ENCODE results near the gene PTPRG.

PTPRG gene

DNA sequence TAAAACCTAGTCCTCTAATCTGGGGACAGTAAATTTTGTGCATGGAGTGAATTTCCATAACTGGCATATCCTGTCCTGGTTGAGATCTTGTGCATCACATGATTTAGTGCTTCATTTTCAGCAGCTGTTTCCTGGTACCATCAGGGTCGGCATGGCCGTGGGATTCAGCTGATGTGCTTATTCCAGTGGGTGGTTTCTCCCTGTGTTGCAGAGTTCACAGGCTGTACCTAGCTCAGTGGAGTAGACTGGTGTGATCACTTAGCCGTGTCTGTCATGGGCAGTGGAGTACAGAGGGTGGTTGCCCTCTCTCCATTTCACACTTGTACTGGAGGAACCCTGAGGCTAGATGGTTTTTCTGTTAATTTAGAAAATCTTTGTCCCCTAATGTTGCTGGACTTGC, 228.5 kb downstream of the PTPRG start:
- Histone ChIP-seq H3K4me1 (ENCODE audit: control insufficient read depth, low read length) (no peaks in the 10 kb centered on the region), H3K27me3 (ENCODE audit: control insufficient read depth, low read length) (peaks cover 7% of the 10 kb centered on the region; the same call in 1 of the 2 replicates), H3K9me3 (ENCODE audit: control insufficient read depth, insufficient read depth, low read length) (no peaks in the 10 kb centered on the region), H3K9me2 (replicated peaks; ENCODE audit: control insufficient read depth, low read length) (no peaks in the 10 kb centered on the region), H3K27ac (ENCODE audit: low read depth, low read length) (no peak overlapping the region), H4K20me1 (ENCODE audit: control insufficient read depth, insufficient read depth, low read depth, low read length) (no peaks in the 10 kb centered on the region), H3K79me2 (ENCODE audit: control insufficient read depth, low read length) (no peaks in the 10 kb centered on the region), H3F3A (ENCODE audit: control insufficient read depth, insufficient read depth) (no peaks in the 10 kb centered on the region), H3K4me3 (ENCODE audit: low read length) (no peak overlapping the region), H3K4me2 (ENCODE audit: low read length) (no peak overlapping the region), H3K36me3 (ENCODE audit: control insufficient read depth, low read length) (no peaks in the 10 kb centered on the region)
- TF ChIP-seq EZH2phosphoT487 (IDR thresholded peaks at IDR 0.05; ENCODE audit: borderline replicate concordance, low read length): no peak
- TF ChIP-seq, protein P1, sequence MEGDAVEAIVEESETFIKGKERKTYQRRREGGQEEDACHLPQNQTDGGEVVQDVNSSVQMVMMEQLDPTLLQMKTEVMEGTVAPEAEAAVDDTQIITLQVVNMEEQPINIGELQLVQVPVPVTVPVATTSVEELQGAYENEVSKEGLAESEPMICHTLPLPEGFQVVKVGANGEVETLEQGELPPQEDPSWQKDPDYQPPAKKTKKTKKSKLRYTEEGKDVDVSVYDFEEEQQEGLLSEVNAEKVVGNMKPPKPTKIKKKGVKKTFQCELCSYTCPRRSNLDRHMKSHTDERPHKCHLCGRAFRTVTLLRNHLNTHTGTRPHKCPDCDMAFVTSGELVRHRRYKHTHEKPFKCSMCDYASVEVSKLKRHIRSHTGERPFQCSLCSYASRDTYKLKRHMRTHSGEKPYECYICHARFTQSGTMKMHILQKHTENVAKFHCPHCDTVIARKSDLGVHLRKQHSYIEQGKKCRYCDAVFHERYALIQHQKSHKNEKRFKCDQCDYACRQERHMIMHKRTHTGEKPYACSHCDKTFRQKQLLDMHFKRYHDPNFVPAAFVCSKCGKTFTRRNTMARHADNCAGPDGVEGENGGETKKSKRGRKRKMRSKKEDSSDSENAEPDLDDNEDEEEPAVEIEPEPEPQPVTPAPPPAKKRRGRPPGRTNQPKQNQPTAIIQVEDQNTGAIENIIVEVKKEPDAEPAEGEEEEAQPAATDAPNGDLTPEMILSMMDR (IDR thresholded peaks at IDR 0.05; ENCODE audit: low read depth, low read length, poor library complexity, severe bottlenecking): no peak

DNA sequence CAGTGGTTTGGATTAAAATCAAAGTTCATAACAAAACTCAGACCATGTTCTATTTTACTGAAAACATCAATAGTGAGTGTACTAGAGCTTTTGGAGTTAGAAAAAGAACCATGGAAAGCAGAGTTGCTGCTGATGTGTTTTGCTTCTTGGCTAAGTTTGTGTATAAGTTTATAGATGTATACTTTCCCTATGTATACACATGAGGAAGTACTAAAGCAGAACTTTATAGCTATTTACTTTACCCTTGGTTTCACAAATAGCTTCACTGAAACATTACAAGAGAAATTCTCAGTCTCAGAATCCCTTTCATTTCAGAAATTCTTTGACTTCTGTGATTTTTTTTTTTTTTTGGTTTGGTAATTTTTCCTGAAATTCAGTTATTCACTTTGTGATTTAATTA, 229.0 kb downstream of the PTPRG start:
- Histone ChIP-seq H3K9me3 (ENCODE audit: control insufficient read depth, insufficient read depth, low read length) (no peaks in the 10 kb centered on the region), H3F3A (ENCODE audit: control insufficient read depth, insufficient read depth) (no peaks in the 10 kb centered on the region), H4K20me1 (ENCODE audit: control insufficient read depth, insufficient read depth, low read depth, low read length) (no peaks in the 10 kb centered on the region), H3K27me3 (ENCODE audit: control insufficient read depth, low read length) (peaks cover 7% of the 10 kb centered on the region; the same call in 1 of the 2 replicates), H3K4me1 (ENCODE audit: control insufficient read depth, low read length) (no peaks in the 10 kb centered on the region), H3K27ac (ENCODE audit: low read depth, low read length) (no peak overlapping the region), H3K4me2 (ENCODE audit: low read length) (no peak overlapping the region), H3K79me2 (ENCODE audit: control insufficient read depth, low read length) (no peaks in the 10 kb centered on the region), H3K4me3 (ENCODE audit: low read length) (no peak overlapping the region), H3K9me2 (replicated peaks; ENCODE audit: control insufficient read depth, low read length) (no peaks in the 10 kb centered on the region), H3K36me3 (ENCODE audit: control insufficient read depth, low read length) (no peaks in the 10 kb centered on the region)
- TF ChIP-seq, protein P1 (IDR thresholded peaks at IDR 0.05; ENCODE audit: low read depth, low read length, poor library complexity, severe bottlenecking): no peak
- TF ChIP-seq EZH2phosphoT487 (IDR thresholded peaks at IDR 0.05; ENCODE audit: borderline replicate concordance, low read length): no peak

DNA sequence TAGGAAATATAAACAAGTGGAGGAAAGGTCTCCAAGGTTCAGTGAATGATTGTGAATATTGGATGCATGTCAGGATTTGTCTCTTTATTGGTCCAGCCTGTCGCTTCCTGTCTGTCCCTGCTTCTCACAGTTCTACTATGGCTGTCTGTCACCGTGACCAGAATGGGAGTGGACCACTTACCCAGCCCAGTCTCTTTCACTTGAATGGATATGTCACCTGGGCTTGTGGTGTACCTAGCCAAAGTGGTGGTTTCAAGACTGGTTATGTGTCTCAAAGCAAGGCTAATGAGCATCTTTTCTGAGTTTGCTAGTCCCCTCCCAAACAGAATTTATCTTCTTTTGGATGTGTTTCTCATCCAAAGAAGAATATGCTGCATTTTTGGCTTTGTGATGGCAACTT, 231.7 kb downstream of the PTPRG start:
- Histone ChIP-seq H3K9me2 (replicated peaks; ENCODE audit: control insufficient read depth, low read length) (no peaks in the 10 kb centered on the region), H3K27ac (ENCODE audit: low read depth, low read length) (no peak overlapping the region), H3K27me3 (ENCODE audit: control insufficient read depth, low read length) (peaks cover 7% of the 10 kb centered on the region; the same call in 1 of the 2 replicates), H3K9me3 (ENCODE audit: control insufficient read depth, insufficient read depth, low read length) (no peaks in the 10 kb centered on the region), H3K4me1 (ENCODE audit: control insufficient read depth, low read length) (no peaks in the 10 kb centered on the region), H3K4me2 (ENCODE audit: low read length) (no peak overlapping the region), H3F3A (ENCODE audit: control insufficient read depth, insufficient read depth) (no peaks in the 10 kb centered on the region), H3K36me3 (ENCODE audit: control insufficient read depth, low read length) (no peaks in the 10 kb centered on the region), H4K20me1 (ENCODE audit: control insufficient read depth, insufficient read depth, low read depth, low read length) (no peaks in the 10 kb centered on the region), H3K79me2 (ENCODE audit: control insufficient read depth, low read length) (no peaks in the 10 kb centered on the region), H3K4me3 (ENCODE audit: low read length) (no peak overlapping the region)
- no peak for TF ChIP-seq EZH2phosphoT487 (IDR thresholded peaks at IDR 0.05; ENCODE audit: borderline replicate concordance, low read length)
- TF ChIP-seq, protein P1 (IDR thresholded peaks at IDR 0.05; ENCODE audit: low read depth, low read length, poor library complexity, severe bottlenecking): no peak

Measured in DOHH2 (cell line).